ENCODE measurements around the gene SIM1. TPM values are rescaled to one million over a fixed set of nuclear protein-coding genes. Genes with fewer than 3 reads are reported as not detected.

The SIM1 gene
- total RNA-seq, 4 donors from 2014 or later, result 14.0 to 29.5 (median 20.4) TPM

GRCh38 chr6:100379386-100379785 is 85.3 kb downstream of the SIM1 start:
- TF ChIP-seq, protein P1, sequence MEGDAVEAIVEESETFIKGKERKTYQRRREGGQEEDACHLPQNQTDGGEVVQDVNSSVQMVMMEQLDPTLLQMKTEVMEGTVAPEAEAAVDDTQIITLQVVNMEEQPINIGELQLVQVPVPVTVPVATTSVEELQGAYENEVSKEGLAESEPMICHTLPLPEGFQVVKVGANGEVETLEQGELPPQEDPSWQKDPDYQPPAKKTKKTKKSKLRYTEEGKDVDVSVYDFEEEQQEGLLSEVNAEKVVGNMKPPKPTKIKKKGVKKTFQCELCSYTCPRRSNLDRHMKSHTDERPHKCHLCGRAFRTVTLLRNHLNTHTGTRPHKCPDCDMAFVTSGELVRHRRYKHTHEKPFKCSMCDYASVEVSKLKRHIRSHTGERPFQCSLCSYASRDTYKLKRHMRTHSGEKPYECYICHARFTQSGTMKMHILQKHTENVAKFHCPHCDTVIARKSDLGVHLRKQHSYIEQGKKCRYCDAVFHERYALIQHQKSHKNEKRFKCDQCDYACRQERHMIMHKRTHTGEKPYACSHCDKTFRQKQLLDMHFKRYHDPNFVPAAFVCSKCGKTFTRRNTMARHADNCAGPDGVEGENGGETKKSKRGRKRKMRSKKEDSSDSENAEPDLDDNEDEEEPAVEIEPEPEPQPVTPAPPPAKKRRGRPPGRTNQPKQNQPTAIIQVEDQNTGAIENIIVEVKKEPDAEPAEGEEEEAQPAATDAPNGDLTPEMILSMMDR (IDR thresholded peaks at IDR 0.05; ENCODE audit: low read depth), result no peak

GRCh38 chr6:100378576-100378975 is 86.1 kb downstream of the SIM1 start:
- TF ChIP-seq, protein P1 (IDR thresholded peaks at IDR 0.05; ENCODE audit: low read depth), result no peak

- TF ChIP-seq, protein P1 (IDR thresholded peaks at IDR 0.05; ENCODE audit: low read depth), result no peak
Measured at GRCh38 chr6:100376103-100376502, 88.6 kb downstream of the SIM1 start.

- TF ChIP-seq, protein P1 (IDR thresholded peaks at IDR 0.05; ENCODE audit: low read depth), result no peak
Measured at GRCh38 chr6:100372326-100373091, 92.2 kb downstream of the SIM1 start.

DNA sequence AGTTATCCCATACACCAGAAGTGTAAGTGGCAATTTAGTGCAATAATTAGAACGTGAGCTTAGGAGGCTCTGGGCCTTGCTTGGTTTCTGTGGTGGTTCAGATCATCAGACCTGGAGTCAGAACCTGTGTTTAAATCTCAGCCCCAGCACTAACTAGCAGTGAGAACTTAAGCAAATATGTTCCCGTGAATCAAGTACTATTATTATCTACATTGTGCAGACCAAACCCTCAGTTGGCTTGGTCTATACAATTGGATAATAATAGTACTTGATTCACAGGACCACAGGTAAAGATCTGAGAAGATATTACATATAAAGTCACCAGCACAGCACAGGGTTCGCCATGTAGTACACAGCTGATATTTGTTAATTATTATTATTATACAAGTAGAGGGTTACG is 93.1 kb downstream of the SIM1 start:
- TF ChIP-seq, protein P1 (IDR thresholded peaks at IDR 0.05; ENCODE audit: low read depth), result no peak

- TF ChIP-seq, protein P1 (IDR thresholded peaks at IDR 0.05; ENCODE audit: low read depth), result no peak
Measured at GRCh38 chr6:100370265-100370664, 94.5 kb downstream of the SIM1 start.

GRCh38 chr6:100366419-100366818 is 98.3 kb downstream of the SIM1 start:
- TF ChIP-seq, protein P1 (IDR thresholded peaks at IDR 0.05; ENCODE audit: low read depth), result no peak
